Activated CD8-positive, alpha-beta memory T cell treated with anti-CD3 and anti-CD28 coated beads, Interleukin-2, amount 50 U/mL, for 48 hours (primary cell): ENCODE results near the gene GRM4.

Experiments used
- DNase-seq: peaks from one replicate; pipeline ENCODE4 v3.0.0-alpha.2; 2020

The GRM4 gene

DNA sequence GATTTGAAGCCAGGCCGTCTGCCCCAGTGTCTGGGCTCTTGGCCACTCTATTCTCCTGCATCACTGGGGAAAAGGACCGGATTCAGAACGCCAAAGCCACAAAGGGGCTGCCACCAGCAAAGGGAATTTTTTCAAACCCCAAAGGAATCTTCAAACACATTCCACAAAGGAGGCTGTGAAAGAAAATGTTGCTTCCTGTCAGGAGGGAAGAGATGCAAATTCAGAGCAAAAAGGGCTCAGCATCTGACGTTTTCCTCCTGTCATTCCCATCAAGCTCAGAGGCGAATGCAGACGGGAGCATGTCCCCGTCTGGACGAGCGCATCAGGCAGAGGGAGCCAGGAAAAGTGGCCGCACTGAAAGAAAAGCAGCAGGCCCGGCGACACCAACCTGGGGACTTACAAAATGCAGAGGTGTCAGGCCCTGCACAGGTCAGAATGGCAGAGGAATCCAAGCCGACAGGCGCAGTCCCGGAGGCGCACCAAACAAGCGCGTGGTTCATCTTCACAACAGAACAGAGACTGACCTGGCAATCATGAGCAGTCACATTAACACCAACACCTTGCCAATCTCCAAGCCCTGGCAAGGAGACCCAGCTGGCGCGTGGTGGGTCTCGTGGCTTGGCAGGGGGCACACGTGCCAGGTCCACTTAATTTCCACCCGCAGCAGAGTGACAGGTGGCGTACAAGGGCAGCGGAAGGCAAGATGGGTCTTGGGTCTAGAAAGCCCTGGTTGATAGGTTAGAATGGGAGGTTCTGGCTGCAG is 62.8 kb downstream of the GRM4 start:
- DNase-seq, result no peak

GRCh38 chr6:34082348-34082747 is 63.5 kb downstream of the GRM4 start:
- DNase-seq, result no peak

DNA sequence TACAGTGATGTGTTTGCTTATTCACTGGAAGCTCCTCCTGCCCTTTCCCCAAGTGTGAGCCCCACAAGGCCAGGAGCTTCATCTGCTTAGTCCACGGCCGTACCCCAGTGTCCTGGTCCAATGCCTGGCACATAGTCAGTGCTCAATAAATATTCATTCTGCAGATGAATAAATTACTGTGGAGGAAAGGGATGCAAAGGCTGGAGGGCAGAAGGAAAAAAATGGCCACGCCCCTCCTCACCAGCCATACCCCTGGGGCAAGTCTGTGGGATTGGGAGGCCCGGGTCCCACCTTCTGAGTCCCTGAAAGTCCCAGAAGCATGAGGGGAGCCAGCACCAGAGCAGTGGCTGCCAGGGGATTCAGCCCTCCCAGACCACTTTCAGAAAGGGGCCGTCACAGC is 65.5 kb downstream of the GRM4 start:
- no peak for DNase-seq

DNA sequence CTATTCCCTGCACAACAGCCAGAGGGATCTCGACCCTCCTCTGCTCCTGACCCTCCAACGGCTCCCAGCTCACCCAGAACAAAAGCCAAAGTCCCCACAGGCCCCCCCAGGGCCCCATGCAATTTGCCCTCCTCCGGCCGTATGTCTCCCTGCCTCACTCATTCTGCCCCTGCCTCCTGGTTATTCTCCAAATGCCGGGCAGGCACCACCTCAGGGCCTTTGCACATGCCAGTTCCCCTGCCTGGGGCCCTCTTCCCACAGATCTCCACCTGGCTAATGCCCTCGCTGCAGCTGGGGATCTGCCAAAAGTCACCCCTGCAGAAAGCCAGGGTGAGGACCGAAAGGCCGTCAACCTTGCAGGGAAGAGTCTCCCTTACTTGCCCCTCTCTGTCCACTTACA is 66.0 kb downstream of the GRM4 start:
- DNase-seq, result no peak

- no peak for DNase-seq
Observed at GRCh38 chr6:34075906-34076305, 70.0 kb downstream of the GRM4 start.

DNA sequence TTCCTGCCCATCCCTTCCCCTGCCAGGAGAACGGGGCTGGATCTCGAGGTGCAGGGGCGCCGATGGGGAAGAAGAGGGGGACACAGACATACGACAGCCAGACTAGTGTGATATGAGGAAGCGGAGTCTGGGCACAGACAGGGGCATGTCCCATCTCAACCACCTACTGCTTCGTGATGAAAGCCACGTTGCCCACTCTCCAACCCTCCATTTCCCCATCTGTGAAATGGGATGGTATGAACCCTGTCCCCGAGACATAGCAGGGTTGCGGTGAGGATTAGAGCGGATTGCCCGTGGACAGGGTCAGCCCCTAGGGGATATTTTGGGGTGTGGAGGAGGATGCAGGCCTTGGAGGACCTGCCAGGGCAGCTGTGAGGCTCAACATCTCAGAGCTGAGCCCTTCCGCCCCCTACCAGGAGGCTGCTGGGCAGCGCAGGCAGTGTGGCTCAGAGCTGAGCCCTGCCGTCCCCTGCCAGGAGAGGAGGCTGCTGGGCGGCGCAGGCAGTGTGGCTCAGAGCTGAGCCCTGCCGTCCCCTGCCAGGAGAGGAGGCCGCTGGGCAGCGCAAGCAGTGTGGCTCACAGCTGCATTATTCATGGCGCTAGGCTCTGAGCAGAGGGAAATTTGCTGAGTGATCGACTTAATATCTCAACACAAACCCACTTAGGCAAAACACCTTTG is 71.7 kb downstream of the GRM4 start:
- DNase-seq, result no peak

- no peak for DNase-seq
Observed at GRCh38 chr6:34073540-34073939, 72.3 kb downstream of the GRM4 start.

DNA sequence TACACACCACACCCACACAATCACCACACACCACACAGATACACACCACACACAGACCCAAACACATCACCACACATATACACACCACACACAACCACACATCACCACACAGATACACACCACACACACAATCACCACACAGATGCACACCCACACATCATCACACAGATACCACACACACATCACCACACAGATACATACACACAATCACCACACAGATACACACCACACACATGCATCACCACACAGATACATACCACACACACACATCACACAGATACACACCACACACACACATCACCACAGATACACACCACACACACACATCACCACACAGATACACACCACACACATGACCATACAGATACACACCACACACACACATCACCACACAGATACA is 73.2 kb downstream of the GRM4 start:
- no peak for DNase-seq

- DNase-seq, result no peak
Observed at GRCh38 chr6:34071884-34072379, 74.0 kb downstream of the GRM4 start.

- no peak for DNase-seq
Observed at GRCh38 chr6:34071136-34071883, 74.6 kb downstream of the GRM4 start.

GRCh38 chr6:34070315-34071135 is 75.4 kb downstream of the GRM4 start:
- DNase-seq, result no peak

DNA sequence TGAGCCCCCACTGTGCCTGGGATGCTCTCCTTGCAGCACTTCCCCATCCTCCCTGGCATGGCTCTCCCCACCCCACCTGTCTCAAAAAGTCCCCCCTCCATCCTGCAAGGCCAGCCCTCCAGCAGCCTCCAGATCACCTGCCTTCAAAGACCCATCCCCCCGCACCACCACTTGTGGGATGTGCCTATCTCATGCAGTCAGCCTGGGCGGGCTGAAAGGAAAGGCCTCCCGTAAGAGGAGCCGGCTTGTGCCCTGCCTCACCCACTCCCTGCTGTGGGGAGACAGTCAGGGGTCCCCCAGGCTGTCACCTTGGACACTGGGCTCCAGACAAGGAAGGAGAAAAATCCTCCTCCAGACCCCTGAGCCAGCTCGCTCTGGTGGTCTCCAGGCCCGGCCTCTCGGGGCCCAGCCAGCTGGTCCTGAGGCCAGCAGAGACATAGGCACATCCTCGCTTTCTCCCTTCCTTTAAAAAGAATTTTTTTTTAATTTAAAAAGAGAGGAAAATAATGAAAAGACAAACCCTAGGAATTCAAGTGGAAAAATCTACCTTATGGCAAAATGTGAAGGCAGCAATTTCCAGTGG is 77.3 kb downstream of the GRM4 start:
- DNase-seq, result no peak

DNA sequence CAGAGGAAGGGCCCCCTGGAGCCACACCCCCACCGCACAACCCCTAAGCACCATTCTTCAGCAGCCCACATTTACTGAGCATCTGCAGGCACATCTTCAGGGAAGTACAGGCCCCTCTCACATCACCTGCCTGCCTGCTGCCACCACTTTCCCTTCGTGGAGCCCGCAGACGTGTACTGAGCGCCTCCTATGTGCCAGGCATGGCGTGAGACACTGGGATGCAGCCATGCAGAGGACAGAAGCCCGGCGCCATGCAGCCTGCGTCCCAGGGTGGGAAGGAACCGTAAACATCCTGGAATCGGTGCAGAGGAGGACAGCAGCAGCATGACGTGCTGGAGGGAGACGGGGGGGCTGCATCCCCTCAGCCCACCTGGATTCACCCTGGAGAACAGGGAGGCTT is 78.1 kb downstream of the GRM4 start:
- no peak for DNase-seq

DNA sequence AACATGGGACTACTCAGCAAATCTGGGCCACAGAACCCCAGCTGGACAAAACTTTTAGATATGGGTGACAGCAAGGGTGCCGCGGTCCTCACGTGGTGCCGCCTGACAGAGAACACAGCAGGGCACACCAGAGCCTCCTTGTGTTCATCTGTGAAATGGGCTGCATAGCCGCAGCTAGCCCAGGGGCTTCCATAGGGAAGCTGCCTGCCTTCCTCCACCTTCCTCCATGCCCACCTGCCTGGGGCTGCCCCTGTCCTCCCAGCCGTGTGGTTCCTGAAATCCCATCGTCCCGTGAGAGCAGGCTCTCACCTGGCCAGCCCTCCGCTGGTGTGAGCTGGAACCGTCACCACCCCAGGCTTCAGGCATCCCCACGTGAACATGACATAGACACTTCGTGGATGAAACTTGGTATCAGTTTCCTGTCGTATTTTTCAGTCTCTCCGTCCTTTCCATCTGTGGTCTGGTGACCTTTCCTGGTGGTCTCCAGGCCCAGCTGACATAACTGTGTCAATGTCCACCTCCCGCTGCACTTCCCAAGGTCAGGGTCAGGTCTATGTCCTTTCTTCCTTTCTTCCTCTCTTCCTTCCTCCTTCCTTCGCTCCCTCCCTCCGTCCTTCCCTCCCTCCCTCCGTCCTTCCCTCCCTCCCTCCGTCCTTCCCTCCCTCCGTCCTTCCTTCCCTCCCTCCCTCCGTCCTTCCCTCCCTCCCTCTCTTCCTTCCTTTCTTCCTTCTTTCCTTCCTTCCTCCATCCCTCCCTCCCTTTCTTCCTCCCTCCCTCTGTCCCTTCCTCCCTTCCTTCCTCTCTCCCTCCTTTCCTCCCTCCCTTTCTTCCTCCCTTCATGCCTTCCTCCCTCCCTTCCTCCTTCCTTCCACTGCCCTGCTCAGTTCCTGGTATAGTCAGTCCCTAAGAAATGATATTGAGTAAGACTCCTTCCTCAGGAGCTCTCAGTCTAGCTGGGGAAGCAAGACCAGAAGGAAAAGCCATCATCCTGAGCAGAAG is 78.8 kb downstream of the GRM4 start:
- no peak for DNase-seq

DNA sequence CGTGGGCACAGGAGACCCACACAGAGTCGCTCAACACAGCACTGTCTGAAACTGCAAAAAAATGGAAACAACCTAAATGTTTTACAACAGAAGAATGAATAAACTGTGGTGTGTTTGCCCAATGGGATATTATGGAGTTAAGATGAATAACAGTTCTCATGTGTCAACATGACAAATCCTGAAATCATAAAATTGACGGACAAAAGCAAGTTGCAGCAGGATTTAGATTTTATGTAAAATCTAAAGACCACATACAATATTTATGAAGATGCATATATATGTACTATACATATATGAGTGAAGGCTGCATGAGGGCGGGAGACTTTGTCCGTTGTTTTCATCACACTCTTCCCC is 79.7 kb downstream of the GRM4 start:
- DNase-seq, result no peak

DNA sequence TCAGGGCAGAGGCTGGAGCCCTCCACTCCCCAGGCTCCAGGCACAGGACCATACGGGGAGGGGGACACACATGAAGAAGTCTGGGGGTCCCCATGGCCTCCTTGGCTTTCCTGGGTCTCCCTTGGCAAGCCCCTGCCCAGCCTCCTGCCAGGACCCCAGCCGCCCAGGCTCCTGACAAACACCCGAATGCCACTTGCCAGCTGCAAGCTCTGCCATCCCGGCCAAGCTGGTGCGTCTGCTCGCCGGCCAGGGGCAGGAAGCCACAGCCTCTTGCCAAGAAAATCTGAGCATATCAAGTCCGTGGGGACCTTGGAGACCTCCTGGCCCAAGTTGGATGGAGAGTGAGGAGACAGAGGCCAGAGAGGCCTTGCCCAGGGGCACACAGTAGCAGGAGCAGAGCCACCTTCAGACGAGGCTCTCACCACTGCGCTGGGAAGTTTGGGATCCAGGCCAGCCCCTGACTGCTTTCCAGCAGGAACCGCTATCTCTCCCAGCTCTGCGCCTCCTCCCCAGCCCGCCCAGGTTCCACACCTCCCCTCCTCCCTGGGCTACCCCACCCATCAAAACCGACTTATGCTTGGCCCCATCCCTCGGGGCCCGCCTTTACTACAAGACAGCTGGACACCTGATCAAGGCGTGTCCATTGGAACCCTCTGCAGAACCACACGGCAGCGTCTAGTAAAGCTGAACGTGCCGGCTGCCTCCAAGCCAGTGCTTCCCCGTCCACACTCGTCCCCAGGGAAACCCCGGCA is 80.2 kb downstream of the GRM4 start:
- DNase-seq, result no peak

DNA sequence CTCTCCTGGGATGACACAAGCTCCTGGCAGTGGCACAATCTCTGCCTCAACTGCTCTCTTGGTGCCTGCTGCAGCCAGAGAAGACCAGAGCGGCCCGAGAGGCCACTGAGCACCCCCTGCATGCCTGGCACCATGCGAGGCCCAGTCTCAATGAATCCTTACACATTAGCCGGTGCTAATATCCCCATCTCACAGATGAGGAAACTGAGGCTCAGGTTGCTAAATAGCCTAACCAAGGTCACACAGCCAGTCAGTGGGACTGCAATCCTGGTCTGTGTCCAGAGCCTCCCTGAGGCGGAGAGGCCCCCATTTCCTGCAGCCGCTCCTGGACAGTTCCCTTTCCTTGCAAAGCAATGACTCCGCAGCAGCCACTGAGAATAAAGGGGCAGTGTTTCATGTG is 81.2 kb downstream of the GRM4 start:
- DNase-seq, result no peak

GRCh38 chr6:34063651-34064050 is 82.2 kb downstream of the GRM4 start:
- DNase-seq, result no peak

GRCh38 chr6:34062815-34063214 is 83.1 kb downstream of the GRM4 start:
- no peak for DNase-seq

- DNase-seq, result no peak
Observed at GRCh38 chr6:34062156-34062555, 83.7 kb downstream of the GRM4 start.

GRCh38 chr6:34061348-34061747 is 84.5 kb downstream of the GRM4 start:
- DNase-seq, result no peak
